Activated naive CD8-positive, alpha-beta T cell treated with anti-CD3 and anti-CD28 coated beads, Interleukin-2, amount 50 U/mL, for 16 hours (primary cell): ENCODE measurements around the gene SBNO2.

Experiments used
- DNase-seq: peaks from one replicate; pipeline ENCODE4 v3.0.0-alpha.2; 2020; ENCODE audit warnings: low read depth, low spot score

Gene SBNO2

DNA sequence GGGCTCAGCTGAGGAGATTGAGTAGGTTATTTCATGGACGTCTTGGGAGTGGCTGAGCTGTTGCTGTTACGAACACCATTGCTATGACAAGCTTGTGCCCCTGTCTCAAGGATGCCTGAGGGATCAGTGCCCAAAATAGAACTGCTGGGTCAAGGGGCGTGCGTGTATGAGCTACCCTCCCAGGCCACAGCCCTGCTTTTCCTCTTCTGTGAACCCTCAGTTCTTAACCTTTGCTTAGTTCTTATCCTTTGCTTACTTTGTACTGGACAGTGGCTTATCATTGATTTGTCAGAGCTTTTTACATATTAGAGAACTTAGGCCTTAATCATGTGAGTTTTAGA lies 98.1 kb downstream of the SBNO2 start:
- no peak for DNase-seq

DNA sequence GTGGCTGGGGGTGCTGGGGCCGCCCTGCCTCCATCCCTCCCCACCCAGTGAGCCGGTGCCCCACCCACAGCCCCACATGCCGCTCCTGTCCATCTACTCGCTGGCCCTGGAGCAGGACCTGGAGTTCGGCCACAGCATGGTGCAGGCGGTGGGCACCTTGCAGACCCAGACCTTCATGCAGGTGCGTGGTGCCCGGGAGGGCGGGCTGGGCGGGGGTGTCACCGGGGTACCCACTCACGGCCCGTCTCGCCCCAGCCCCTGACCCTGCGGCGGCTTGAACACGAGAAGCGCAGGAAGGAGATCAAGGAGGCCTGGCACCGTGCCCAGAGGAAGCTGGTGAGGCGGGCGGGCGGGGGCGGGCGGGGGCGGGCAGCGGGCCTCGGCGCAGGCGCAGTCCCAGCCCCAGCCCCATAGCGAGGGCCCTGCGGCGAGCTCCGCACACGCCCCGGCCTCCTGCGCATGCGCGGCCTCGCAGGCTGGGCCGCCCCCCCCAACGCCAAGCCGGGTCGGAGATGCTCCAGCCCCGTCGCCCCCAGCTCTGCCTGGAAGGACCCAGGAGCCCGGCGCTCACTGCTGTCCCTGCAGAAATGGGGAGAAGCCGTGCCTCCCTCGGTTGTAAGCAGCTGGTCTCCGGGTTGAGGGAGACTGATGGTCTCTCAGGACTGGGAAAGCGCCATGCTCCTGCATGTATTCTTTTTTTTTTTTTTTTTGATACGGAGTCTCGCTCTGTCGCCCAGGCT lies 99.4 kb downstream of the SBNO2 start:
- DNase-seq = peak; percentile 56

DNA sequence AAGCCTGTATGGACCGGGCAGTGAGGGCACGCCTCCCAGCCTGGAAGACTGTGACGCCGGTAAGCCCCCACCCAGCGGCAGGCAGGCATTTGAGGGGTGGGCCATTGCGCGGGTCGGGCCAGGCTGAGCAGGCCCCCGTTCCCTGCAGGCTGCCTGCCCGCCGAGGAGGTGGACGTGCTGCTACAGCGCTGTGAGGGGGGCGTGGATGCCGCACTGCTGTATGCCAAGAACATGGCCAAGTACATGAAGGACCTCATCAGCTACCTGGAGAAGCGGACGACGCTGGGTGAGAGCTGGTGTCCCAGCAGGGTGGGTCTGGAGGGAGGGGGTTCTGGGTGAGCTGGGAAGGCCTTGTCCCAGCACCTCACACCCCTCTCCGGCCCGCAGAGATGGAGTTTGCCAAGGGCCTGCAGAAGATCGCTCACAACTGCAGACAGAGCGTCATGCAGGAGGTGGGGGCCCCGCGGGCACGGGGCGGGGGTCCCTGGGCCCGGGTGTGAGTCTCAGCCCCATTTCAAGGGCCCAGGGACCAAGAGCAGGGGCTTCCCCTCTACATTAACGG lies 100.0 kb downstream of the SBNO2 start:
- no peak for DNase-seq

DNA sequence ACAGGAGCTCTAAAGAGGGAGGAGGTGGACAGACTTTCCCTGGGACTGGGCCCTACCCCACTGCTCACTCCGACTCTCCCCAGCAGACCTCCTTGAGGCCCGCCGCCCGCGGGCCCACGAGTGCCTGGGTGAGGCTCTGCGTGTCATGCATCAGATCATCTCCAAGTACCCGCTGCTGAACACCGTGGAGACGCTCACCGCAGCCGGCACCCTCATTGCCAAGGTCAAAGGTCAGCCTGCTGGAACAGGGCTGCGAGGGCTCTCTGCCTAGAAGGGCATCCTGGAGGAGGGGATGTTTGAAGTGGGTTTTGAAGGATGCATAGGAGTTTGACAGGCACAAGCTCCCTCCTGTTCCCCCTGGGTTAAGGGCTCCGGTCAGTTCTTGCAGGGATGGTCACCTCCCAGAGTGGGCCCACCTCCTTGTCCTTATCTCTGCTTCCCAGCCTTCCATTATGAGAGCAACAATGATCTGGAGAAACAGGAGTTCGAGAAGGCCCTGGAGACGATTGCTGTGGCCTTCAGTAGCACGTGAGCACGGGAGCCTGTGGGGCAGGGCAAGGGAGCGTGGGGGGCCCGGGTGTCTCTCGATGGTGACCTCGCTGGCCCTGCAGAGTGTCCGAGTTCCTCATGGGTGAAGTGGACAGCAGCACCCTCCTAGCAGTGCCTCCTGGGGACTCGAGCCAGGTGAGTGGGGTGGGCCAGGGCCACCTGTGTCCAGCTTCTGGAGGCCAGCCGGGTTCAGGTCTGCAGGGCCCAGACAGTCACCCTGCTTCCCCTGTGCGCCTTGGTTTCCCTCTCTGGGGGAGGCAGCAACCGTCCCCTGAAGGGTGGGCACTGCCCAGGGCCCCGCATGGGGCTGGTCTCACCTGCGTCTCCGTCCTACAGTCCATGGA lies 100.8 kb downstream of the SBNO2 start:
- DNase-seq = no peak

DNA sequence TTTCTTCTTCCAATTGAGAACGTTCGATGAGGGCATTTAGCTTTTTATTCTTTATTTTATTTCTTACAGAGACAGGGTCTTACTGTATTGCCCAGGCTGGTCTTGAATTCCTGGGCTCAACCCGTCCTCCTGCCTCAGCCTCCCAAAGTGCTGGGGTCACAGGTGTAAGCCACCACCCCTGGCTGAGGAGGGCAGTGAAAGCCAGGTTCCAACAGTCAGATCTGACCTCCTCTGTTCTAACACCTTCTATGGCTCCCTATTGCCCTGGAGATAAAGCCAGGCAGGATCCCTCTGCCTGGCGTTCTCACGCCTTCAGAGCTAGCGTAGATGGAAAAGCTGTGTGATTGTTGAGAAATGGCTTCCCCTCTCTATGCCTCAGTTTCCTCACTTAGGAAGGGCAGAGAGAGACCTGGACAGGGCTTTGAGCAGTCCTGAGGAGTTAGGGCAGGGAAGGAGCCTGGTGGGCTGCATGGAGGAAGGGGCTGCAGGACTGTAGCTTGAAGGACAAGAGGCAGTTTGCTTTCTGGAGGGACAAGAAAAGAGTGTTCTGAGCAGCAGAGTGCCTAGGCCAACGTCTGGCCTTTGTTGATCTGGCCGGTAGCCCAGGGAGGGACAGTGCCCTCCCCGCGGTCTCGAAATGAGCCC lies 101.6 kb downstream of the SBNO2 start:
- no peak for DNase-seq

DNA sequence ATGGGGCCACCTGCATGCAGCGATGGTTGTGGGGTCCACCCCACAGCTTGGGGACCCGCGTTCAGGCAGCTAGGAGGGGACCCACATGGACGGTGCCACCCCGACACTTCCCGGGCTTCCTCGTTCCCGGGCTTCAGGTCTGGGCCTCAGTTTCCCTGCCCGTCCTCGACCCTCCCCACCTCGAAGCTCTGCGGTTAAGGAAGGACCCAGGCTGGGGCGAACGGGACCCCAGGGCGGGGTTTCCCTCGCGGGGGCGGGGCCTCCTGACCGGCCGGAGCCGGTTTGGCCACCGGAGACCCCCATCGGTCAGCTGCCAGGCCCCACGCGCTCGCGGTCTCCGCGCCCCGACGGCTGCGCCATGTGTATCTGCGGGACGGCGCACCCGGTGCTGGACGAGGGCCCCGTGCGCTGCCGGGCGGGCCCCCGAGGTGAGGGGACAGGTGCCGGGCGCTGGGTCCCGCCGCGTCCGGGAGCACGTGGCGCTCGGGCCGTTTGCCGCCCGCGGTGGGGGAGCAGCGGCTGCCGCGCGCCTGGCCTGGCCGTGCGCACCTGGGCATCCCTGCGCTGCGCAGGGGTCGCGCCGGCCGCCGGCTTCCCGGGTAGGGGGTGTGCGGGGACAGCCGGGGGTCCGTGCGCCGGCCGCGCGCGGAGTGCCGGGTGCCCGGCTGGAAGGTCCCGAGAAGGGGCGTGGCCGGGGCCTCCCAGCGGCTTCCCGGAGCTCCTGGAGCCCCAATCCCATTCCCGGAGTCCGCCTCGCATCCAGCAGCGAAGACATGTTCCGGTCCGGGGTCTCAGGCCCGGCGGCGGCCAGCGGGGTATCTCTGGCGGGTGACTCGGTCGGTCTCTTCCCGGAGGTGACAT lies 102.9 kb downstream of the SBNO2 start:
- no peak for DNase-seq

DNA sequence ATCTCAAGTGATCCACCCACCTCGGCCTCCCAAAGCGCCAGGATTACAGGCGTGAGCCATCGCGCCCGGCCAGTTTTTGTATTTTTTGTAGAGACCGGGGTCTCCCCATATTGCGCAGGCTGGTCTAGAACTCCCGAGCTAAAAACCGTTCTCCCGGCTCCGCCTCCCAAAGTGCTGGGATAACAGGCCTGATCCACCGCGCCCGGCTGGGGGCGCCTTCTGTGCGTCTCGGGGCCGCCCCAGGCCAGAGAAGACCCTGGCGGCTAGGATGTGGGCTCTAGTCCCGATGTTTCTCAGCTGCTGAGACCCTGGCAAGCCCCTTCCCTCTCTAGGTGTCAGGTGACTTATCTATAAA lies 103.5 kb downstream of the SBNO2 start:
- no peak for DNase-seq

DNA sequence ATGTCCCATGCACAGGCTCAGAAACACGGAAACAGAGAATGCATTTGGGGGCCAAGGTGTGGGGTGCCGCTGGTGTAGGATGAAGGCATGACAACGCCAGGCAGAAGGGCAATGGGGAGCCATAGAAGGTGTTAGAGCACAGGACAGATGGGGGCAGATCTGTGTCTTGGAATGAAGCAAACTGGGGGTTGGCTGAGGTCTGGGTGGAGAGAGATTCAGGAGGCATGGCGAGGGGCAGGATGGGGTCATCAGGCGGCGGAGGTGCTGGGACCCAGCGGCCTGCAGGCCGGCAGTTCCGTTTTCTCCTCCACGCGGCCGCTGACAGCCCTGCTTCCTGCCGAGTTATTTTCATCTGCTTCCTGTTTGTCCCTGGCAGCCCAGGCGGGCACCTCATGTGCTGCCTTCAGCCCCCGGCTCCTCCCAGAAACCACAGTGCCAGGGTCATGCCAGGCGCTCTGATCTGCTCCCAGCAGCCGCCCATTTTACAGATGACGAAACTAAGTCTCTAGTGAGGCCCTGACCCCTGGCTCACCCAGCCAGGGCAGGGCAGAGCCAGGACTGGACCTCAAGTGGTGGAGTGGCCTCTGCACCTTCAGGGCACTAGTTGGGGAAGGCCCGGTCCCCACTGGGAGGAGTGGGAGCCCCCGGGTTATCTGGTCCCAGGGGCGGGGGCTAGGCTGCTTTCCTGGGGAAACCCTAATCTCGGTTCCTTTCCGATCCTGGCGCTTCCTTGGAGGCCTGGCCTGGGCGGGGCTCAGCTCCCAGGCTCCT lies 104.9 kb downstream of the SBNO2 start:
- DNase-seq = no peak

DNA sequence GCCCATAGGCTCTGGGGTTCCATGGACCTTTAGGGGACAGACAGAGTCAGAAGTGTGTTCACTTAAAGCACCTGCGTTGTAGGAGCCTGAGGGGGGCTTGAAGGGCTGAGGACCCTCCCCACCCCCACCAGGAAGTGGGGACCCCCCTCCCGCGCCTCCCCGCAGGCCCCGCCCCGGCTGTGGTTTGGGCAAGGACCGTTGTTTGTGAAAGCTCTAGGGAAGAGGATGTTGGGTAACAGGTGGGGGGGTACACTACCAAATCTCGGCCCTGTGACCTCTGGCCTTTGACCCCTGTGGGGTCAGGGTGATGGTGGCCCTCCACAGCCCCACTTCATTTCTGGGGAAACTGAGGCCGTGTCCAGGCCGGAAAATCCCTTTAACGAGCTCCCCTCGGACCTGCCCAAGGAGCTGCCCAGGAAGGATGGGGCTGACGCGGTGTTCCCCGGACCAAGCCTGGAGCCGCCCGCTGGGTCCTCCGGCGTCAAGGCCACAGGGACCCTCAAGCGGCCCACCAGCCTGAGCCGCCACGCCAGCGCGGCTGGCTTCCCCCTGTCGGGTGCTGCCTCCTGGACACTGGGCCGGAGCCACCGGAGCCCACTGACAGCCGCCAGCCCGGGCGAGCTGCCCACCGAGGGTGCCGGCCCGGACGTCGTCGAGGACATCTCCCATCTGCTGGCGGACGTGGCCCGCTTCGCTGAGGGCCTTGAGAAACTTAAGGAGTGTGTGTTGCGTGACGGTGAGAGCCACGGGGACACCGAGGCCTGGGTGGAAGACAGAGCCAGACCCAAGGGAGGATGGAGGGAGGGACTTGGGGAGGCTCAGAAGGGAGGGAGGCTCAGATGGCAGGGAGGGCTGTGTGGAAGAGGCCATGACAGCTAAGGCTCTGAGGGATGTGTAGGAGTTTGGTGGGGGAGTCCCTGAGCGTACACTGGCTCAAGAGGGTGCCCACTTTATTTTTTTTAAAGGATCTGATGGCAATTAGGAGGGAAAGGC lies 105.8 kb downstream of the SBNO2 start:
- DNase-seq = no peak

DNA sequence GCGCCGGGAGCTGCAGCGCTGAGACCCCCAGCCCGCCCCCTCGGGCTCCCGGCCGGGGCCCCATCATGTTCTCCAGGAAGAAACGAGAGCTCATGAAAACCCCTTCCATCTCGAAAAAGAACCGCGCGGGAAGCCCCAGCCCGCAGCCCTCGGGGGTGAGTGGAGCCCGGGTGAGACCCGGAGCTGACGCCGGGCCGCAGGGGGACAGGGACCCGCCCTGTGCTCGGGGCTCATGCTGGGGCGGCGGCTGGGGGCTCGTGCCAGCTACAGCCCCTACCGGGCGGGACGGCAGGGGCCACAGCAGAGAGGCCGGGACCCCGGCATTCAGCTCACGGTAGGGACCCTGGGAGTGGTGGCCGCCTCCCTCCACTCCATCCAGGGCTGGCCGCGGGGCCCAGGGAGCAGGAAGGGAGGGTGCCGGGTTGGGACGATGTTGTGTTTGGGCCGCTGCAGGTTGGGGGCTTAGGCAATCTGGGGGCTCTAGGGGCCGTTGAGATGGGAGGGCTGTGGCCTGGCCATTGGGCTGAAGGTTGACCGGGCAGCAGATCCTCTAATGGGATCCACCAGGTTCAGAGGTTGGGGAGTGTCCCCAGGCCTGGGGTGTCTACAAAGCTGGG lies 106.6 kb downstream of the SBNO2 start:
- no peak for DNase-seq

DNA sequence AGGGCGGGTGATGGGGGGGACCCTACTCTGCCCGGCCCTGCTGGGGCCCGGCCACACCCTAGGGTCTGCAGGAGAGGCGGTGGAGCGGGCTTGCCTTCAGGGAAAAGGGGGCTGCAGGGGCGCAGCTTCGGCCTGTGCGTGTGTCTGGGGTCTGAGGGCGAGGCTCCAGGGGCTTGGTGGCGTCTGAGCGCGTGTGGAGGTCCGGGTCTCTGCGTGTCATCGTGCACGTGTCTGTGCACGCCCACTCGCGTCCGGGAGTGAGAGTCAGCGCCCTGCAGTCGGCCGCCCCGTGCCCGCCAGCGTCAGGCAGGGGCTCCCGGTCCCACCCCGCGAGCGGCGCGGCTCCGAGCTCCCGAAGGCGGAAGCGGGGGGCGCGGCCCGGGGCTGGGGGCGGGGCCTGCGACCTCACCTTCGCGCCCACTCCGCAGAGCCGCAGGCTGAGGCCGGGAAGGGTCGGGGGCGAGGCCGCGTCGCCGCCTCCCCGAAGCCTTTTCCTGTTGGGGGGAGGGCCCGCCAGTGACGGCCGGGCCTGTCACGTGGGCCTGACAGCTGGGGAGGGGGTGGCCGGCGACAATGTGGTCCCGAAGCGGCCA lies 107.2 kb downstream of the SBNO2 start, which contains the start of gene ARHGAP45:
Gene ARHGAP45, plus strand, starts transcription at position 420 of the 593 bp plus-strand sequence. CDS start 239 bp downstream, outside the sequence.
- peak; percentile 63 for DNase-seq

DNA sequence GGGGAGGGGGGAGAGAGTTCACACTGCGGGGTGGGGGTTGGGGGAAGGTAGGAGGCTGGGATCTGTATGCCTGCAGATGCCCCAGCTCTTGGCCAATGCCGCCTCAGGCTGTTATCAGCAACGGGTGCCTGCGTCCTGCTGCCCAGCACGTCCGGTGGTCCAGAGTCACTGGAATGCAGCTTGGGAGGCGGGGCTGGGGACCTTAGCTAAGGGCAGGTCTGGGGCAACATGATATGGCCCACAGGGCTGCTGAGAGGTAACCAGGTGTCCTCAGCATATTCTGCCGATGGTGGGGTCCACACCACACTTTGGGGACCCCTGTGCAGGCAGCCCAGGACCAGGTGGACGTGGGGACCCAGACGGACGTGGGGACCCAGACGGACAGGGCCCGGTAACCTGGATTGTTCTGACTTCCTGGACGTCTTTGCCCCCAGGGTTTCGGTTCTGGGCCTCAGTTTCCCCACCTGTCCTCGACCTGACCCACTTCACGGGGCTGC lies 107.8 kb downstream of the SBNO2 start:
- no peak for DNase-seq

DNA sequence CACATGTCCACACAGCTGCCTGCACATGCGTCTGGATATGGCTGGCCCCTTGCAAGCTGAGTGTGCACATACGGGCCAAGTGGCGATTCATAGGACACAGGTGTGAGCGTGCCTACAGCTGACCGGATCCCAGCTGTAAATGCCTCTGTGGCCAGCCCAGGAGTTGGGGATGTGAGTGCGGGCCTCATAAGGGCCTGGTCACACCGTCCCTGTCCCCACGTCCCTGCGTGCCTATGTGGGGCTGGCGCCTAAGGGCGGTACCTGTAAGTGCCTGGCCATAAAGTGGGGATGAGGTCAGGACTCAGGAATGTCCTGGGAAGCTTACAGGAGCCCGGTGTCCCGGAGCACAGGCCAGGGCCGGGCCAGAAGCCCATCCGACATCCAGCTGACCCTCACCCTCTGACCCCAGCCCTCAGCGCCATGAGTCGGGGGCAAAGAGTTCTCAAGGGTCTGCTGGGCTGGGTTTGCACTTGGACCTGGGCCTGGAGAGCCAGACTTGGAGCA lies 108.4 kb downstream of the SBNO2 start:
- no peak for DNase-seq

DNA sequence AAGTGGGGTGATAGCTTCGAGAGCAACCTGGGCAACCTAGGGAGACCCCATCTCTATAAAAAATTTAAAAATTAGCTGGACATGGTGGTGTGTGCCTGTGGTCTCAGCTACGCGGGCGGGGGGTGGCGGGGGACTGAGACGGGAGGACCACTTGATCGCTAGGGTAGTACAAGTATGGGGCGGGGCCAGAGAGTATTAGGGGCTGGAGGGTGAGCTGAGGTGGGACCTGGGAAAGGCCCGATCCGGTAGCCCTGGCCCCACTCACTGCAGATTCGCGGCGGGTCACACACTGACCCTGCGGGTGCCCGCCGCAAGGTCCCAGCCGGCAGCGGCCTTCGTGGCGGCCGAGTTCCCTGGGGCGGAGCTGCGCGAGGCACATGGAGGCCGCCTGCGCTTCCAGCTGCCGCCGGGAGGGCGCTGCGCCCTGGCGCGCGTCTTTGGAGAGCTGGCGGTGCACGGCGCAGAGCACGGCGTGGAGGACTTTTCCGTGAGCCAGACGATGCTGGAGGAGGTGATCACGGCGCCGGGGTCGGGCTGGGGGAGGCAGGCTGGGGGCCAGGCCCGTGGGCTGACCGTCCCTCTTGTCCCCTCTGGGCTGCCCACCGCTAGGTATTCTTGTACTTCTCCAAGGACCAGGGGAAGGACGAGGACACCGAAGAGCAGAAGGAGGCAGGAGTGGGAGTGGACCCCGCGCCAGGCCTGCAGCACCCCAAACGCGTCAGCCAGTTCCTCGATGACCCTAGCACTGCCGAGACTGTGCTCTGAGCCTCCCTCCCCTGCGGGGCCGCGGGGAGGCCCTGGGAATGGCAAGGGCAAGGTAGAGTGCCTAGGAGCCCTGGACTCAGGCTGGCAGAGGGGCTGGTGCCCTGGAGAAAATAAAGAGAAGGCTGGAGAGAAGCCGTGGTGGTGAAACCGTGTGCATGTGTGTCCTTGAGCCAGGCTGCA lies 109.1 kb downstream of the SBNO2 start:
- DNase-seq = peak; percentile 51

DNA sequence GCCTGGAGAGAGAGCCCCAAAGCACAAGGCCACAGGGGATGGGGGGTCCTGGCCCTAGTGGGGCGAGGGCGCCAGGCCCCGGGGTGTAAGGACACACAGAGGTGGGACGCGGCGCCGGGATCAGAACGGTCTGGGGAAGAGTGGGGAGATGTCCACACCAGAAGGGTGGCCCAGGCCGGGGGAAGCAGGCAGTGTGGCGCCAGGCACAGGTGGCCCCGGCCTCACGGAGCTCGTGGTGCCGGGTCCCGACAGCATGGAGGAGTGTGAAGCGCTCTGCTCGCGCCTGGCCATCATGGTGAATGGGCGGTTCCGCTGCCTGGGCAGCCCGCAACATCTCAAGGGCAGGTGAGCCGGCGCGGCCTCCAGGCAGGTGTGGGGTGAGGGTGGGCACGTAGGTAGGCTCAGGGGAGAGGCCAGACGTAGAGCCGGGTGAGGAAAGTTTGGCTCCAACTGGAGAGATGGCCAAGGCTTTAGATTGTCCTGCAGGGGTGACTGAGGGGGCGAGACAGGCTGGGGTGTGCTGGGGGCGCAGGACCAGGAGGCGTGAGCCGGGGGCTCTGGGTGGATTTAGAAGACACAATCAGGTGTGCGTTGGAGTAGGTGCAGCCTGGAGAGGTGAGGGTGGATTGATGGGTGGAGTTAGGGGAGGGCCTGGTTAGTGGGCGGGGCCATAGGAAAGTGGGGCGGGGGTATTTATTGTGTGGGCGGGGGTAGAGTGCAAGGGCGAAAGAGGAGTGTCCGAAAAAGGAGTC lies 110.0 kb downstream of the SBNO2 start:
- DNase-seq = no peak
